Dedifferentiated amniotic fluid mesenchymal stem cell (primary cell): ENCODE data around the gene TEX26.

Experiments
- DNase-seq: peaks from one replicate; pipeline ENCODE4 v3.0.0-alpha.2; 2016; ENCODE audit errors: extremely low spot score

The TEX26 gene

GRCh38 chr13:30932481-30933353, at the start of gene TEX26:
TEX26 (plus strand) TSS chr13:30932656; CDS start chr13:30932716, 60 bp downstream.
- DNase-seq, result no peak

- no peak for DNase-seq
These were observed 49.3 kb upstream of the TEX26 start for GRCh38 chr13:30882996-30883766.

- DNase-seq, result no peak
These were observed 47.9 kb upstream of the TEX26 start for GRCh38 chr13:30884543-30884942.

- no peak for DNase-seq
These were observed 43.2 kb upstream of the TEX26 start for GRCh38 chr13:30889196-30889690.

GRCh38 chr13:30892966-30893365, 39.5 kb upstream of the TEX26 start:
- DNase-seq, result no peak

- peak; percentile 87 for DNase-seq
These were observed 36.7 kb upstream of the TEX26 start for GRCh38 chr13:30895773-30896172.

- DNase-seq, result no peak
These were observed 34.4 kb upstream of the TEX26 start for GRCh38 chr13:30898070-30898469.

GRCh38 chr13:30898678-30899241, 33.7 kb upstream of the TEX26 start:
- DNase-seq, result peak; percentile 84

- DNase-seq, result no peak
These were observed 32.0 kb upstream of the TEX26 start for GRCh38 chr13:30900436-30900835.

- no peak for DNase-seq
These were observed 31.3 kb upstream of the TEX26 start for GRCh38 chr13:30900952-30901749.

- no peak for DNase-seq
These were observed 28.4 kb upstream of the TEX26 start for GRCh38 chr13:30904043-30904442.

GRCh38 chr13:30905932-30906383, 26.5 kb upstream of the TEX26 start, which contains the start of gene MEDAG:
MEDAG (plus strand) TSS chr13:30906271; CDS start chr13:30906516, 245 bp downstream.
- no peak for DNase-seq

- DNase-seq, result no peak
These were observed 25.9 kb upstream of the TEX26 start for GRCh38 chr13:30906411-30907051.

- DNase-seq, result peak; percentile 52
These were observed 25.2 kb upstream of the TEX26 start for GRCh38 chr13:30907121-30907861.

- peak; percentile 44 for DNase-seq
These were observed 24.0 kb upstream of the TEX26 start for GRCh38 chr13:30908416-30908980.

GRCh38 chr13:30910676-30911075, 21.8 kb upstream of the TEX26 start:
- no peak for DNase-seq

GRCh38 chr13:30915691-30916541, 16.5 kb upstream of the TEX26 start:
- DNase-seq, result no peak

- no peak for DNase-seq
These were observed 15.5 kb upstream of the TEX26 start for GRCh38 chr13:30916991-30917390.
